T-helper 1 cell treated with Interleukin-12 subunit alpha and Interleukin-12 subunit beta and Interleukin-4 antibody, amounts not matched to agents 30 μg/mL and 1 μg/mL, for 36 hours (primary cell): Measurements from ENCODE around the gene EXOC2.

ENCODE experiments used
- H3K27ac Mint-ChIP-seq: one replicate; pipeline ENCODE4 v1.8.0; 2021; ENCODE audit warnings: mild to moderate bottlenecking, mixed read lengths
- H3K27me3 Mint-ChIP-seq: one replicate; pipeline ENCODE4 v1.8.0; 2021; ENCODE audit warnings: low read depth, mixed read lengths
- H3K36me3 Mint-ChIP-seq: one replicate; pipeline ENCODE4 v1.8.0; 2021; ENCODE audit warnings: low read depth, mixed read lengths
- H3K4me1 Mint-ChIP-seq: one replicate; pipeline ENCODE4 v1.8.0; 2021; ENCODE audit warnings: low read depth, mixed read lengths
- H3K4me3 Mint-ChIP-seq: one replicate; pipeline ENCODE4 v1.8.0; 2021; ENCODE audit warnings: mild to moderate bottlenecking, moderate library complexity, mixed read lengths
- H3K9me3 Mint-ChIP-seq: one replicate; pipeline ENCODE4 v1.8.0; 2021; ENCODE audit warnings: mixed read lengths

EXOC2 gene

GRCh38 chr6:717135-717534, 24.2 kb upstream of the EXOC2 start:
- peaks cover 16% of the 10 kb centered on the region for H3K4me1 Mint-ChIP-seq
- H3K27ac Mint-ChIP-seq = no peak overlapping the region
- H3K4me3 Mint-ChIP-seq = no peak overlapping the region
- H3K27me3 Mint-ChIP-seq = no peaks in the 10 kb centered on the region
- no peaks in the 10 kb centered on the region for H3K9me3 Mint-ChIP-seq
- H3K36me3 Mint-ChIP-seq = peaks cover 3% of the 10 kb centered on the region

- H3K4me1 Mint-ChIP-seq = peaks cover 22% of the 10 kb centered on the region
- H3K4me3 Mint-ChIP-seq = no peak overlapping the region
- no peaks in the 10 kb centered on the region for H3K27me3 Mint-ChIP-seq
- peaks cover 3% of the 10 kb centered on the region for H3K36me3 Mint-ChIP-seq
- H3K9me3 Mint-ChIP-seq = no peaks in the 10 kb centered on the region
- no peak overlapping the region for H3K27ac Mint-ChIP-seq
These were observed 23.0 kb upstream of the EXOC2 start for GRCh38 chr6:715709-716491.

GRCh38 chr6:714100-714499, 21.2 kb upstream of the EXOC2 start:
- H3K36me3 Mint-ChIP-seq = peaks cover 3% of the 10 kb centered on the region
- no peak overlapping the region for H3K4me3 Mint-ChIP-seq
- H3K27ac Mint-ChIP-seq = no peak overlapping the region

GRCh38 chr6:713351-713750, 20.4 kb upstream of the EXOC2 start:
- Mint-ChIP-seq H3K9me3 (no peaks in the 10 kb centered on the region), H3K27ac (peak overlapping the region; percentile 11)

More at GRCh38 chr6:714100-714499, 21.2 kb upstream of the EXOC2 start:
- Mint-ChIP-seq H3K4me1 (peaks cover 33% of the 10 kb centered on the region), H3K9me3 (no peaks in the 10 kb centered on the region), H3K27me3 (no peaks in the 10 kb centered on the region)

GRCh38 chr6:712805-713204, 19.9 kb upstream of the EXOC2 start:
- peaks cover 3% of the 10 kb centered on the region for H3K36me3 Mint-ChIP-seq
- no peaks in the 10 kb centered on the region for H3K9me3 Mint-ChIP-seq
- no peak overlapping the region for H3K4me3 Mint-ChIP-seq
- H3K4me1 Mint-ChIP-seq = peaks cover 39% of the 10 kb centered on the region
- peak overlapping the region; percentile 46 for H3K27ac Mint-ChIP-seq
- H3K27me3 Mint-ChIP-seq = no peaks in the 10 kb centered on the region

More at GRCh38 chr6:713351-713750, 20.4 kb upstream of the EXOC2 start:
- H3K4me1 Mint-ChIP-seq = peaks cover 35% of the 10 kb centered on the region
- H3K4me3 Mint-ChIP-seq = no peak overlapping the region
- H3K36me3 Mint-ChIP-seq = peaks cover 3% of the 10 kb centered on the region
- H3K27me3 Mint-ChIP-seq = no peaks in the 10 kb centered on the region

GRCh38 chr6:711925-712324, 19.0 kb upstream of the EXOC2 start:
- Mint-ChIP-seq H3K4me1 (peaks cover 39% of the 10 kb centered on the region), H3K27ac (peak overlapping the region; percentile 99), H3K4me3 (peak overlapping the region; percentile 94), H3K27me3 (no peaks in the 10 kb centered on the region), H3K9me3 (no peaks in the 10 kb centered on the region), H3K36me3 (peaks cover 3% of the 10 kb centered on the region)

- Mint-ChIP-seq H3K27me3 (no peaks in the 10 kb centered on the region), H3K4me1 (peaks cover 39% of the 10 kb centered on the region), H3K4me3 (peak overlapping the region; percentile 94), H3K27ac (peak overlapping the region; percentile 99), H3K36me3 (no peaks in the 10 kb centered on the region), H3K9me3 (no peaks in the 10 kb centered on the region)
These were observed 17.9 kb upstream of the EXOC2 start for GRCh38 chr6:710601-711571.

- no peaks in the 10 kb centered on the region for H3K9me3 Mint-ChIP-seq
- H3K4me1 Mint-ChIP-seq = peaks cover 38% of the 10 kb centered on the region
- H3K27me3 Mint-ChIP-seq = no peaks in the 10 kb centered on the region
- H3K27ac Mint-ChIP-seq = peak overlapping the region; percentile 99
- H3K4me3 Mint-ChIP-seq = peak overlapping the region; percentile 94
- H3K36me3 Mint-ChIP-seq = no peaks in the 10 kb centered on the region
These were observed 16.6 kb upstream of the EXOC2 start for GRCh38 chr6:709471-710056.

- Mint-ChIP-seq H3K27me3 (no peaks in the 10 kb centered on the region), H3K27ac (no peak overlapping the region), H3K4me3 (no peak overlapping the region), H3K36me3 (no peaks in the 10 kb centered on the region), H3K9me3 (no peaks in the 10 kb centered on the region), H3K4me1 (peaks cover 35% of the 10 kb centered on the region)
These were observed 15.3 kb upstream of the EXOC2 start for GRCh38 chr6:708237-708598.

GRCh38 chr6:707576-708236, 14.8 kb upstream of the EXOC2 start:
- H3K9me3 Mint-ChIP-seq = no peaks in the 10 kb centered on the region
- no peak overlapping the region for H3K4me3 Mint-ChIP-seq
- no peak overlapping the region for H3K27ac Mint-ChIP-seq
- H3K36me3 Mint-ChIP-seq = no peaks in the 10 kb centered on the region
- peaks cover 32% of the 10 kb centered on the region for H3K4me1 Mint-ChIP-seq
- H3K27me3 Mint-ChIP-seq = no peaks in the 10 kb centered on the region

- H3K27ac Mint-ChIP-seq = no peak overlapping the region
- H3K4me1 Mint-ChIP-seq = peaks cover 32% of the 10 kb centered on the region
- H3K36me3 Mint-ChIP-seq = no peaks in the 10 kb centered on the region
- no peaks in the 10 kb centered on the region for H3K27me3 Mint-ChIP-seq
- H3K9me3 Mint-ChIP-seq = no peaks in the 10 kb centered on the region
- no peak overlapping the region for H3K4me3 Mint-ChIP-seq
These were observed 14.0 kb upstream of the EXOC2 start for GRCh38 chr6:706819-707381.

GRCh38 chr6:706146-706545, 13.2 kb upstream of the EXOC2 start:
- no peaks in the 10 kb centered on the region for H3K9me3 Mint-ChIP-seq
- peaks cover 25% of the 10 kb centered on the region for H3K4me1 Mint-ChIP-seq
- no peak overlapping the region for H3K27ac Mint-ChIP-seq
- no peaks in the 10 kb centered on the region for H3K36me3 Mint-ChIP-seq
- H3K27me3 Mint-ChIP-seq = no peaks in the 10 kb centered on the region
- no peak overlapping the region for H3K4me3 Mint-ChIP-seq

GRCh38 chr6:705047-705446, 12.1 kb upstream of the EXOC2 start:
- no peaks in the 10 kb centered on the region for H3K36me3 Mint-ChIP-seq
- H3K4me1 Mint-ChIP-seq = peaks cover 18% of the 10 kb centered on the region
- H3K27ac Mint-ChIP-seq = no peak overlapping the region
- H3K4me3 Mint-ChIP-seq = no peak overlapping the region
- no peaks in the 10 kb centered on the region for H3K9me3 Mint-ChIP-seq
- H3K27me3 Mint-ChIP-seq = peaks cover 4% of the 10 kb centered on the region

- H3K4me1 Mint-ChIP-seq = peaks cover 10% of the 10 kb centered on the region
- H3K27ac Mint-ChIP-seq = no peak overlapping the region
- H3K27me3 Mint-ChIP-seq = peaks cover 4% of the 10 kb centered on the region
- H3K36me3 Mint-ChIP-seq = no peaks in the 10 kb centered on the region
- no peaks in the 10 kb centered on the region for H3K9me3 Mint-ChIP-seq
- no peak overlapping the region for H3K4me3 Mint-ChIP-seq
These were observed 11.1 kb upstream of the EXOC2 start for GRCh38 chr6:704046-704445.
